Measurements from ENCODE around the gene CLCF1.

Gene CLCF1

GRCh38 chr11:67409261-67409666 is 35.9 kb upstream of the CLCF1 start:
- ChIA-PET CTCF (no interaction called here), POLR2A (ENCODE audit: low non-redundant PET) (no interaction called here)
- no peak overlapping the region for H3K27ac ChIP-seq
- no peak for TF ChIP-seq CTCF (conservative IDR thresholded peaks at IDR 0.05; ENCODE audit: low read depth)
- no peak for DNase-seq (ENCODE audit: low spot score)

GRCh38 chr11:67408437-67409200 is 35.2 kb upstream of the CLCF1 start:
- ChIA-PET CTCF (no interaction called here), POLR2A (ENCODE audit: low non-redundant PET) (no interaction called here)
- no peak for TF ChIP-seq CTCF (conservative IDR thresholded peaks at IDR 0.05; ENCODE audit: low read depth)
- no peak overlapping the region for H3K27ac ChIP-seq
- DNase-seq (ENCODE audit: low spot score), result no peak

- ChIA-PET CTCF (no interaction called here), POLR2A (ENCODE audit: low non-redundant PET) (no interaction called here)
- no peak for TF ChIP-seq CTCF (conservative IDR thresholded peaks at IDR 0.05; ENCODE audit: low read depth)
- H3K27ac ChIP-seq, result no peak overlapping the region
- no peak for DNase-seq (ENCODE audit: low spot score)
Observed at GRCh38 chr11:67407688-67408163, 34.3 kb upstream of the CLCF1 start.

GRCh38 chr11:67406969-67407687 is 33.7 kb upstream of the CLCF1 start:
- 0 out of 2 replicates have a peak overlapping the region, but pooled peaks have one; percentile 2 for H3K27ac ChIP-seq
- CTCF ChIA-PET, result interaction anchor here (0.7 kb wide), 1 partner anchor 45 kb away, joined by 3 read pairs; no protein-coding TSS in a partner anchor
- DNase-seq (ENCODE audit: low spot score), result no peak

GRCh38 chr11:67406420-67406968 is 33.1 kb upstream of the CLCF1 start:
- POLR2A ChIA-PET (ENCODE audit: low non-redundant PET), result no interaction called here
- CTCF ChIA-PET, result interaction anchor here (0.7 kb wide), 1 partner anchor 45 kb away, joined by 3 read pairs; no protein-coding TSS in a partner anchor

More at GRCh38 chr11:67406969-67407687, 33.7 kb upstream of the CLCF1 start:
- POLR2A ChIA-PET (ENCODE audit: low non-redundant PET), result interaction anchor here (0.6 kb wide), 1 partner anchor 174 kb away, joined by 7 read pairs; no protein-coding TSS in a partner anchor
- TF ChIP-seq CTCF (conservative IDR thresholded peaks at IDR 0.05; ENCODE audit: low read depth), result no peak

More at GRCh38 chr11:67406420-67406968, 33.1 kb upstream of the CLCF1 start:
- DNase-seq (ENCODE audit: low spot score), result no peak
- no peak for TF ChIP-seq CTCF (conservative IDR thresholded peaks at IDR 0.05; ENCODE audit: low read depth)
- H3K27ac ChIP-seq, result 0 out of 2 replicates have a peak overlapping the region, but pooled peaks have one; percentile 2
